Ecto neural progenitor cell (in vitro differentiated cells): Measurements from ENCODE around the gene RPS25.
"Not testable (repeated sequence)": the region's sequence is repeated elsewhere in the genome, so short reads cannot be mapped to it uniquely, and the experiment has no call there.

Experiments
- DNase-seq: peaks from one replicate; pipeline ENCODE4 v3.0.0-alpha.2; 2018; ENCODE audit warnings: low spot score

The RPS25 gene

GRCh38 chr11:119016216-119017009, 1.7 kb downstream of the RPS25 start:
- no peak for DNase-seq

GRCh38 chr11:119015054-119015611, 3.0 kb downstream of the RPS25 start:
- DNase-seq, result no peak

- DNase-seq, result no peak
These were observed 3.8 kb downstream of the RPS25 start for GRCh38 chr11:119014209-119014924.

- DNase-seq, result no peak
These were observed 5.4 kb downstream of the RPS25 start for GRCh38 chr11:119012629-119013170.

GRCh38 chr11:119011476-119012053, 6.6 kb downstream of the RPS25 start:
- DNase-seq, result no peak

GRCh38 chr11:119006656-119007055, 11.5 kb downstream of the RPS25 start:
- no peak for DNase-seq

GRCh38 chr11:119000906-119001305, 17.2 kb downstream of the RPS25 start:
- no peak for DNase-seq

GRCh38 chr11:118998822-118999221, 19.3 kb downstream of the RPS25 start:
- DNase-seq, result no peak

- DNase-seq, result no peak
These were observed 19.8 kb downstream of the RPS25 start for GRCh38 chr11:118998388-118998717.

- peak; percentile 98 for DNase-seq
These were observed 20.3 kb downstream of the RPS25 start, which contains the start of gene CENATAC for GRCh38 chr11:118997627-118998387. TSS of gene CENATAC (plus strand) at chr11:118998138. CDS start at chr11:118998198, 60 bp downstream.

GRCh38 chr11:118996926-118997626, 21.1 kb downstream of the RPS25 start:
- no peak for DNase-seq

GRCh38 chr11:118991486-118992038, 26.6 kb downstream of the RPS25 start:
- not testable (repeated sequence) for DNase-seq

- no peak for DNase-seq
These were observed 29.9 kb downstream of the RPS25 start for GRCh38 chr11:118988280-118988679.

- no peak for DNase-seq
These were observed 33.3 kb downstream of the RPS25 start for GRCh38 chr11:118984825-118985224.

- not testable (repeated sequence) for DNase-seq
These were observed 33.8 kb downstream of the RPS25 start for GRCh38 chr11:118984337-118984736.

- no peak for DNase-seq
These were observed 37.8 kb downstream of the RPS25 start for GRCh38 chr11:118980191-118980881.

- DNase-seq, result peak; percentile 52
These were observed 38.7 kb downstream of the RPS25 start for GRCh38 chr11:118979434-118979833.

GRCh38 chr11:118975771-118976709, 42.1 kb downstream of the RPS25 start:
- DNase-seq, result no peak

GRCh38 chr11:118973985-118974384, 44.2 kb downstream of the RPS25 start:
- no peak for DNase-seq
